Lower lobe of right lung (tissue), 2 donors: ENCODE measurements around the gene BMPR1B. TPM values are rescaled to one million over a fixed set of nuclear protein-coding genes. Genes with fewer than 3 reads are reported as not detected.

ENCODE experiments used
- ATAC-seq, 2 donors: fragments of 200-7000 bp; cut with Tn5 transposase; one replicate each; pipeline ENCODE4 v1.9.1; 2020 to 2022; ENCODE audit warnings: mild to moderate bottlenecking in 2 of 2, moderate library complexity in 2 of 2
- DNase-seq: peaks from one replicate; pipeline ENCODE4 v3.0.0-alpha.2; 2020
- H3K27ac ChIP-seq: fragments of 200-600 bp; one replicate; pipeline ENCODE4 v1.8.0; 2022
- H3K27me3 ChIP-seq: fragments of 200-600 bp; one replicate; pipeline ENCODE4 v1.8.0; 2022; ENCODE audit warnings: low read depth
- H3K36me3 ChIP-seq: fragments of 200-600 bp; one replicate; pipeline ENCODE4 v1.8.0; 2022; ENCODE audit warnings: mild to moderate bottlenecking
- H3K4me1 ChIP-seq: fragments of 200-600 bp; one replicate; pipeline ENCODE4 v1.8.0; 2022
- H3K4me3 ChIP-seq: fragments of 200-600 bp; one replicate; pipeline ENCODE4 v1.8.0; 2022; ENCODE audit warnings: mild to moderate bottlenecking
- H3K9me3 ChIP-seq: fragments of 200-600 bp; one replicate; pipeline ENCODE4 v1.8.0; 2022
- CTCF ChIP-seq: fragments of 200-600 bp; IDR thresholded peaks from one replicate; pipeline ENCODE4 v1.8.0; 2022; ENCODE audit warnings: antibody characterized with exemption, mild to moderate bottlenecking
- intact Hi-C: fragments of 100-400 bp; cut with DNase I; formaldehyde crosslinking; loops from one replicate; pipeline ENCODE4 v1.11.0; 2022
- total RNA-seq: library from RNA; stranded (reverse); fragmentation: NEBNext Ultra II Directional; extraction: Animal tissue kit (Norgen Biotek cat#: 25700); gene quantifications from one replicate; pipeline ENCODE4 v1.2.1, GENCODE V29; 2021
- donor health status: DM: no; HTN: yes; CAD: no; lungs with severe emphysema.

BMPR1B gene
- total RNA-seq, 1 donor from 2014 or later = 6.0 TPM

- Histone ChIP-seq H3K4me1 (no peaks in the 10 kb centered on the region), H3K27ac (no peak overlapping the region), H3K36me3 (no peaks in the 10 kb centered on the region), H3K4me3 (no peak overlapping the region), H3K9me3 (no peaks in the 10 kb centered on the region), H3K27me3 (no peaks in the 10 kb centered on the region)
- TF ChIP-seq CTCF = no peak
- intact Hi-C loops = no loop called here
- DNase-seq = no peak
- no peak for ATAC-seq
Measured at GRCh38 chr4:94924566-94924965, 166.8 kb downstream of the BMPR1B start.

- ATAC-seq = no peak
- no peak for DNase-seq
- no peaks in the 10 kb centered on the region for H3K36me3 ChIP-seq
- intact Hi-C loops = no loop called here
- no peaks in the 10 kb centered on the region for H3K9me3 ChIP-seq
- H3K27ac ChIP-seq = no peak overlapping the region
- no peak overlapping the region for H3K4me3 ChIP-seq
- no peaks in the 10 kb centered on the region for H3K4me1 ChIP-seq
- H3K27me3 ChIP-seq = no peaks in the 10 kb centered on the region
- no peak for TF ChIP-seq CTCF
Measured at GRCh38 chr4:94925764-94926347, 168.1 kb downstream of the BMPR1B start.

- no peaks in the 10 kb centered on the region for H3K4me1 ChIP-seq
- DNase-seq (no peak), ATAC-seq (no peak)
- H3K4me3 ChIP-seq = no peak overlapping the region
- no peaks in the 10 kb centered on the region for H3K36me3 ChIP-seq
- no peaks in the 10 kb centered on the region for H3K9me3 ChIP-seq
- H3K27me3 ChIP-seq = no peaks in the 10 kb centered on the region
- no peak overlapping the region for H3K27ac ChIP-seq
- intact Hi-C loops = no loop called here
- TF ChIP-seq CTCF = no peak
Measured at GRCh38 chr4:94926936-94927335, 169.2 kb downstream of the BMPR1B start.

GRCh38 chr4:94927696-94928095, 169.9 kb downstream of the BMPR1B start:
- no peaks in the 10 kb centered on the region for H3K36me3 ChIP-seq
- no peak overlapping the region for H3K4me3 ChIP-seq
- TF ChIP-seq CTCF = no peak
- H3K9me3 ChIP-seq = no peaks in the 10 kb centered on the region
- DNase-seq = no peak
- H3K27ac ChIP-seq = no peak overlapping the region
- no peaks in the 10 kb centered on the region for H3K4me1 ChIP-seq
- no peak for ATAC-seq
- H3K27me3 ChIP-seq = no peaks in the 10 kb centered on the region
- intact Hi-C loops = no loop called here

- TF ChIP-seq CTCF = no peak
- Histone ChIP-seq H3K4me3 (no peak overlapping the region), H3K9me3 (no peaks in the 10 kb centered on the region), H3K36me3 (no peaks in the 10 kb centered on the region), H3K27me3 (no peaks in the 10 kb centered on the region), H3K27ac (no peak overlapping the region), H3K4me1 (no peaks in the 10 kb centered on the region)
- intact Hi-C loops = no loop called here
- DNase-seq = no peak
- ATAC-seq = no peak
Measured at GRCh38 chr4:94929696-94930095, 171.9 kb downstream of the BMPR1B start.

- no peak for TF ChIP-seq CTCF
- Histone ChIP-seq H3K4me3 (no peak overlapping the region), H3K36me3 (no peaks in the 10 kb centered on the region), H3K4me1 (no peaks in the 10 kb centered on the region), H3K9me3 (no peaks in the 10 kb centered on the region), H3K27me3 (no peaks in the 10 kb centered on the region), H3K27ac (no peak overlapping the region)
- ATAC-seq (no peak), DNase-seq (no peak)
- intact Hi-C loops = no loop called here
Measured at GRCh38 chr4:94931626-94932025, 173.9 kb downstream of the BMPR1B start.
